ENCODE results near the gene RNU6-1.

GRCh38 chr15:67807836-67808235 is 32.0 kb downstream of the RNU6-1 start:
- no peak for TF ChIP-seq EP300 (IDR thresholded peaks at IDR 0.05)
- no peak for TF ChIP-seq USF2 (IDR thresholded peaks at IDR 0.05)
- TF ChIP-seq E2F6 (IDR thresholded peaks at IDR 0.05; ENCODE audit: borderline replicate concordance, low read depth), result no peak
- no peak for TF ChIP-seq CTCF (IDR thresholded peaks at IDR 0.05)
- no peak for TF ChIP-seq POLR2A (IDR thresholded peaks at IDR 0.05; ENCODE audit: low read length)
- no peak for TF ChIP-seq CHD2 (IDR thresholded peaks at IDR 0.05; ENCODE audit: low read length, partially characterized antibody)
- no peak for TF ChIP-seq RAD21 (conservative IDR thresholded peaks at IDR 0.05 in 1 of 2, IDR thresholded peaks at IDR 0.05 in 1 of 2)
